Loucy (cell line): ENCODE results near the gene FAXDC2.

Source experiments
- EZH2phosphoT487 ChIP-seq: fragments of 200-600 bp; IDR thresholded peaks from 2 replicates; pipeline ENCODE4 v1.6.1; 2018; ENCODE audit warnings: antibody characterized with exemption, mild to moderate bottlenecking, moderate library complexity, borderline replicate concordance
- TF ChIP-seq, protein P1 (sequence below): fragments of 200-600 bp; sonication (generic); conservative IDR thresholded peaks from 2 replicates; pipeline ENCODE4 v1.5.1; 2014; ENCODE audit warnings: mild to moderate bottlenecking, antibody characterized with exemption, low read length

DNA sequence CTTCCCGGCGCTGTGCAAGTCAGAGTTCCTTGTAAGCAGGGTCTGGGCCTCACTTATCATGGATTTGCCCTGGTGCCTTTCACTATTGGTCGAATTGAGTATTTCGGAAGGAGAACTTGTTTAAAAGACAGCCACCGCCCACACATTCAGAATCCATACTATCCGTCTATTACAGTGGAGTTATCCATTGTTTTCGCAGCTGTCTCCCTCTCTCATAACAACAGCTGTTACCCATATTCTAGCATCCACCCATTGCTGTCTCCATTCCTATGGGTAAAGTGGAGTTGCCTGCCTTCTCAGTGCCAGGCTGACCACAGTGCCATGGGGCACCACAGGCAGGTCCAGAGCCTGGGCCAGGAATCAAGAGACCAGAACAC lies 20.2 kb downstream of the FAXDC2 start:
- TF ChIP-seq, protein P1, sequence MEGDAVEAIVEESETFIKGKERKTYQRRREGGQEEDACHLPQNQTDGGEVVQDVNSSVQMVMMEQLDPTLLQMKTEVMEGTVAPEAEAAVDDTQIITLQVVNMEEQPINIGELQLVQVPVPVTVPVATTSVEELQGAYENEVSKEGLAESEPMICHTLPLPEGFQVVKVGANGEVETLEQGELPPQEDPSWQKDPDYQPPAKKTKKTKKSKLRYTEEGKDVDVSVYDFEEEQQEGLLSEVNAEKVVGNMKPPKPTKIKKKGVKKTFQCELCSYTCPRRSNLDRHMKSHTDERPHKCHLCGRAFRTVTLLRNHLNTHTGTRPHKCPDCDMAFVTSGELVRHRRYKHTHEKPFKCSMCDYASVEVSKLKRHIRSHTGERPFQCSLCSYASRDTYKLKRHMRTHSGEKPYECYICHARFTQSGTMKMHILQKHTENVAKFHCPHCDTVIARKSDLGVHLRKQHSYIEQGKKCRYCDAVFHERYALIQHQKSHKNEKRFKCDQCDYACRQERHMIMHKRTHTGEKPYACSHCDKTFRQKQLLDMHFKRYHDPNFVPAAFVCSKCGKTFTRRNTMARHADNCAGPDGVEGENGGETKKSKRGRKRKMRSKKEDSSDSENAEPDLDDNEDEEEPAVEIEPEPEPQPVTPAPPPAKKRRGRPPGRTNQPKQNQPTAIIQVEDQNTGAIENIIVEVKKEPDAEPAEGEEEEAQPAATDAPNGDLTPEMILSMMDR, result no peak
- no peak for TF ChIP-seq EZH2phosphoT487
